ENCODE measurements around the gene CLMN.

The CLMN gene

GRCh38 chr14:95320955-95321600 lies 1.4 kb upstream of the CLMN start:
- DNase-seq: no peak

GRCh38 chr14:95320078-95320895 lies 579 bp upstream of the CLMN start:
- no peak for DNase-seq

GRCh38 chr14:95318399-95319311 lies 1.1 kb downstream of the CLMN start:
- no peak for DNase-seq

- no peak for DNase-seq
These were observed 1.8 kb downstream of the CLMN start for GRCh38 chr14:95317817-95318343.

DNA sequence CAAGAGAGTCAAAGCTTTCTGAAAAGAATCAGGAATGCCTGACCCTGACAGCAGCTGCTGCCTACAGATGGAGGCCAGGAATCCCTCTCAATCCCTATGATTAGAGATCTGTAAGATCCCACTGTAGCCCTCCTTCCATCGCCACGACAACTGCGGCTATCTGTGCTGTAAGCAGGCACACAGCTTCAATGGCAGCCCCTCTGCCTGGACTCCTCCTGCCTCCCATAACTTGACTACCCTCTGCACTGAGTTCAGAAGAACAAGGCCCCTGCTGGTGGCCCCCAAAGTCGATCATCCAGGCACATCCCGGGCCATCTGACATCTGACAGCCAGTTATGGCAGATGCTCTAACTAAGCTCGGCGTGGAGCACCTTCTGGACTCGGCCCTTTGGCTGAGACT lies 2.9 kb downstream of the CLMN start:
- no peak for DNase-seq

DNA sequence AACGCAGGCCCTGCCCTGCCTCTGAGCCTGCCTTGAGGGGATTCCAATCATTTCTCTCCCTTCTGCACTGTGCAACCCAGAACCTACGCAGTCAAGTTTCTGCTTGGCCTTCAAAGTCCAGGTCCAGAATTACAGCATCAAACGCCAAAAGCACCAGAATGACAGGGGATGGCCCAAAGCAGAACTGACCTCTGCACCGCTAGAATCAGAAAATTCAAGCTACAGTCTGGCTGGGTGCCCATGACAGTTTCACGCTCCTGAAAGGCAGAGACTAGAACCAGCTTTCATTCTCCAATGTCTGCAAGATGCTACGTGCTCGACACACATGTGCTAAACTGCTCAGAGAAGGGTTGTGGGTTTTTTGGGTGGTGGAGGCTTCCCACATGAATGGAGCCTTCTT lies 4.1 kb downstream of the CLMN start:
- DNase-seq: no peak

DNA sequence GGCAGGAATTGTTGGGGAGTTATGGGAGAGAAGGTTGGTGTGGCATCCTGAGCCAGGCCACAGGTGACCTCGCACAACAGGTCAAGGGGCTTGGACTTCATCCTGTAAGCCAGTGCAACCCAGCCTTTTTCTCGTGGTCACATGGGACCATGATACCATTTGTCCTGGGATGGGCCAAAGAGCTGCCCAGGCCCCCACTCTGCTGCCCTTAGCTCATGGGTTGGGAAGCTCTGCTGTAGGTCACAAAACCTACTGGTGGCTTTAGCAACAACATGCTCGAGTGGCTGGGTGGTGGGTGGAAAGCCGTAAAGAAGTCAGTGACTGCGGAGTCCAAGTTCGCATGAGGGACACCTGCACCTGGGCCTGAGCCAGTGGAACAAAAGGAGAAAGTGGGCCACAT lies 4.6 kb downstream of the CLMN start:
- DNase-seq: no peak

GRCh38 chr14:95314609-95315008 lies 5.1 kb downstream of the CLMN start:
- DNase-seq: peak; percentile 23

GRCh38 chr14:95313707-95314106 lies 6.0 kb downstream of the CLMN start:
- peak; percentile 20 for DNase-seq

- no peak for DNase-seq
These were observed 6.5 kb downstream of the CLMN start for GRCh38 chr14:95313190-95313589.

DNA sequence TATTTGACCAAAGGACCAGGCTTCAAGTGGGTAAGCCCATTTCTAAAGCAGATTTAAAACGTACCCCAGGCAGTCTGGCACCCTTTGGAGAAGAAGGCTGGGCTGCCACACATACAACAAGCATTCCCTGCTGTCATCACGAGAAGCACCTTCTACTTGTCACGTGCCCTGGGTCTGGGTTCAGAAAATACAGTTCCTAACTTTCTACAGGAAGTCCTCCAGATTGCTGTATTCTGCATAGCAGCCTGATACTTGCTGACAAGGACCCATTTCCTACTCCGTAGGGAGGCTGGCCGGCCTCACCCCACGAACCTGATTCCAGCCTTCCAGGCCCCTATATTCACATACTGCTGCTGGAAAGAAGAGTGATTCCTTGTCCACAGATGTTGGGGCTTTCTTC lies 7.4 kb downstream of the CLMN start:
- DNase-seq: no peak

DNA sequence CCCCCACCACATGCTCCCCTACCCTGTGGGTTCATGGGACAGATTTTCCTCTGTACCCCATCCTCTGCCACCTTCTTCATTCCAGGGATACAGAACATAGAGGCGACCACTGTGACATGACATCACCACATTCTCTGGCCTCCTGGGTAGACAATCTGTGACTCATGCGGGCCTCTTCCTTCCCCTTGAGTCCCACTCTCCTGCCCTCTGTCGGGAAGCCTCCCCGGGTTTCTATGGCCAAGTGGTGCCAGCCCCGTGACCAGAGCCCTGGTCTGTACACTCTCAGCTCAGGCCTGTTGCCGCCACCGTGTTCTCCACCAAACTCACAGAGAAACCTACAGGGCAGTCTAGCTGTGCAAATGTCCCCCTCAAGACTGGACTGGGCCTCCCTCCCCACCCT lies 8.0 kb downstream of the CLMN start:
- peak; percentile 54 for DNase-seq

DNA sequence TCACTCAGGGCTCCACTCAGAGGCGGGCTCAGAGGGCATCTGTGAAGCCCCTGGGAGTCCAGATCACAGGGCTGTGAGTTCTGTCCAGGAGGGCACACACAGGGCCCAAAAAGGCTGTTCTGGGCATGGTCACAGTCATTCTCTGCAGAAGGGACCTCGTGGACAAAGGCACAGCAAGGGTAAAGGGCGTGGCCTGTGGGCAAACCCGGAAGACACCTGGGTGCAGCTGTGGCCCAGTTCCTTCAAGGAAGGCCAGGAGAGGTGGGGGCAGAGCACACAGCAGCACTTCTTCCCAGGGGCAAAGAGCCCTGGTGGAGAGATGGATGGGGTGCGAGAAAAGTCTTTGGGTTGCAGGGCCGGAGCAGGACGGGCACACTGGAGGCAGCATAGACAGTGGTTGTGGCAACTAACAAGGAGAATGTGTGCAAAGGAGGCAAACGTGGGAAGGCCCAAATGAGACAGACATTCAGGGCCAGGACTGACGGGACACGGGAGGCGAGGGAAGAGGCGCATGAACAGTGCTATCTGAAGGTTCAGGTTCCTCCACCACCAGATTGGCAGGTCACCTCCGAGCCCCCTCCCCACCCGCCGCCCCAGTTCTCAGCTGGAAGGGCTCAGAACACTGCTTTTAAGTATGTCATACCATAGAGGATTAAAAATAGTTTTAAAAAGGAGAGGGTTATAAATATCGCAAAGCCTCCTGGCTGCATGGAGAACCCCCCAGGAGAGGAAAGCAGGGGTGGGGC lies 8.9 kb downstream of the CLMN start:
- DNase-seq: no peak

- DNase-seq: no peak
These were observed 10.3 kb downstream of the CLMN start for GRCh38 chr14:95309261-95310051.

GRCh38 chr14:95308073-95308472 lies 11.6 kb downstream of the CLMN start:
- DNase-seq: no peak

- no peak for DNase-seq
These were observed 12.2 kb downstream of the CLMN start for GRCh38 chr14:95307402-95308041.

- DNase-seq: no peak
These were observed 13.8 kb downstream of the CLMN start for GRCh38 chr14:95305940-95306339.

GRCh38 chr14:95305145-95305544 lies 14.6 kb downstream of the CLMN start:
- DNase-seq: no peak

- no peak for DNase-seq
These were observed 15.4 kb downstream of the CLMN start for GRCh38 chr14:95304342-95304741.

- no peak for DNase-seq
These were observed 16.2 kb downstream of the CLMN start for GRCh38 chr14:95303552-95303951.

All from fibroblast of skin of scalp (primary cell).